ENCODE measurements around the gene FNDC3A.

DNA sequence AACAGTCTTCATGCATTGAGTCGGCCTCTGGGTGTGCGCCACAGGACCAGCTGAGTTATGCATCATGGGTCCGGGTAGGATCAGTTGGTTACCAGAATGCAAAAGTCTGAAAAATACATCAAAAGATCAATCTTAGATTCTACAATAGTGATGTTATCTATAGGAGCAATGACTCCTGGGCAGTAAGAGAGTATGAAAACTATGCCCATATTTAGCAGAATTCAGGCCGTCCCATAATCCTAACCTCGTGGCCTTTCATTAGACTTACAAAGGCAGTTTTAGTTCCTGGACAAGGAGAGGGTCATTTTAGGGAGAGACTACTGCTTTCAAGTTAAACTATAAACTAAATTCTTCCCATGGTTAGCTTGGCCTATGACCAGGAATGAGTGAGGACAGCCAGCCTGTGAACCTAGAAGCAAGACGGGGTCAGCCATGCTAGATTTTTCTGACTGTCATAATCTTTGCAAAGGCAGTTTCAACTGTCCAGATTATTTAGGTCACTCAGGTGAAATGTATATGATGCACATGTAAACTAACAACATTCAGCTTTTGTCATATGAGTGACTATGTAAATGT is 260.2 kb downstream of the FNDC3A start:
- TF ChIP-seq CTCF (IDR thresholded peaks at IDR 0.05) (no peak), POLR2A (IDR thresholded peaks at IDR 0.05) (no peak)
